ENCODE measurements around the gene RPS29. TPM values are rescaled to one million over a fixed set of nuclear protein-coding genes. Genes with fewer than 3 reads are reported as not detected.
A peak's percentile ranks its signal among the peaks of the same experiment; 100 is the strongest.

The RPS29 gene
- total and polyA plus RNA-seq, 9 of the 15 experiments (the other 6 are each of a cell fraction or from before 2014, with no cell fraction given), result 1,545 to 5,012 (median 2,448) TPM

DNA sequence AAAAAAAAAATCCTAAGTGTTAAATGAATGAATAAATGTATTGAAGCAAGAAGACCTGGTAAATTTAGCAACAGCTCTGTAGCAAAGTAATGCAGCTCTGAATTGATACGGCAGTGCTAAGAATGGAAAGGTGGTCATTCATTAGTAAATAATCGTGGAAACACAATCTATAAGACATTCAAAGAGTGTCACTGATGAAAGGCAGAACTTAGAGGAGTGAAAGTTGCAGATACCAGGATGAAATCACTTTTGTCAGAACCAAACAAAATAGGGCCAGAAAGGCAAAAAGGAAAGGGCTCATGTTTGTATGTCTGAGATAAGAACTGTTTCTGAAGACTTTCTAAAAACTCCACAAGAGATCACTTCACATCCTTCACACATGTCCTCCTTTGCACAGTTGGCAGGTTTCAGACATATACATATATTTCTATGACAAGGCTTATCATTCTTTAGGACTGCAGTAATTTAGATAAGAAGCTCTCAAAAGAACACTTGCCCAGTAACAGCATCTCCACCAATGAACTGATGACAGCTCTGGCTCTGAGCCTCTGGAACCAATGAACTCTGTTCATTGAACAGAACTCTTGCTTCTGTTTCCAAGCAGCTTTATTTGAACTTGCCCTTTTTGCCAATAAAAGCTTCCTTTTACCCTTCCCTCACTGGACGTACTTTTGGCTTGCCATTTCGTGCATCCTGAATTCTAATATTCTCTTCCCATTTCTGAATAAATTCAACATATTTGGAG is 8.3 kb upstream of the RPS29 start (continued):
- no peak for TF ChIP-seq KDM4B (IDR thresholded peaks at IDR 0.05; ENCODE audit: borderline replicate concordance in 2 of 2, low read depth in 1 of 2)
- TF ChIP-seq SLC30A9 (CRISPR knock-in tag; IDR thresholded peaks at IDR 0.05), result no peak
- peak; percentile 84 for TF ChIP-seq DPF2 (IDR thresholded peaks at IDR 0.05)
- TF ChIP-seq TBP (optimal IDR thresholded peaks at IDR 0.05; ENCODE audit: low read depth, low read length), result no peak
- no peak for TF ChIP-seq TCFL5 (CRISPR knock-in tag; conservative IDR thresholded peaks at IDR 0.05)
- TF ChIP-seq CSDE1 (IDR thresholded peaks at IDR 0.05), result no peak
- TF ChIP-seq POLR2B (IDR thresholded peaks at IDR 0.05; ENCODE audit: low read depth, partially characterized antibody), result no peak
- no peak for TF ChIP-seq POLR2A (conservative IDR thresholded peaks at IDR 0.05)
- TF ChIP-seq PTRF (tag; IDR thresholded peaks at IDR 0.05), result no peak
- TF ChIP-seq CCNT2 (IDR thresholded peaks at IDR 0.05; ENCODE audit: borderline replicate concordance, extremely low read depth, insufficient read length, low read depth, low read length), result no peak
- TF ChIP-seq, protein P1, sequence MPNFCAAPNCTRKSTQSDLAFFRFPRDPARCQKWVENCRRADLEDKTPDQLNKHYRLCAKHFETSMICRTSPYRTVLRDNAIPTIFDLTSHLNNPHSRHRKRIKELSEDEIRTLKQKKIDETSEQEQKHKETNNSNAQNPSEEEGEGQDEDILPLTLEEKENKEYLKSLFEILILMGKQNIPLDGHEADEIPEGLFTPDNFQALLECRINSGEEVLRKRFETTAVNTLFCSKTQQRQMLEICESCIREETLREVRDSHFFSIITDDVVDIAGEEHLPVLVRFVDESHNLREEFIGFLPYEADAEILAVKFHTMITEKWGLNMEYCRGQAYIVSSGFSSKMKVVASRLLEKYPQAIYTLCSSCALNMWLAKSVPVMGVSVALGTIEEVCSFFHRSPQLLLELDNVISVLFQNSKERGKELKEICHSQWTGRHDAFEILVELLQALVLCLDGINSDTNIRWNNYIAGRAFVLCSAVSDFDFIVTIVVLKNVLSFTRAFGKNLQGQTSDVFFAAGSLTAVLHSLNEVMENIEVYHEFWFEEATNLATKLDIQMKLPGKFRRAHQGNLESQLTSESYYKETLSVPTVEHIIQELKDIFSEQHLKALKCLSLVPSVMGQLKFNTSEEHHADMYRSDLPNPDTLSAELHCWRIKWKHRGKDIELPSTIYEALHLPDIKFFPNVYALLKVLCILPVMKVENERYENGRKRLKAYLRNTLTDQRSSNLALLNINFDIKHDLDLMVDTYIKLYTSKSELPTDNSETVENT (CRISPR knock-in tag; IDR thresholded peaks at IDR 0.05), result no peak
- TF ChIP-seq SIN3A (IDR thresholded peaks at IDR 0.05; ENCODE audit: borderline replicate concordance in 2 of 2, control insufficient read depth in 1 of 2, low read depth in 2 of 2, low read length in 2 of 2), result no peak
- TF ChIP-seq, protein P2, sequence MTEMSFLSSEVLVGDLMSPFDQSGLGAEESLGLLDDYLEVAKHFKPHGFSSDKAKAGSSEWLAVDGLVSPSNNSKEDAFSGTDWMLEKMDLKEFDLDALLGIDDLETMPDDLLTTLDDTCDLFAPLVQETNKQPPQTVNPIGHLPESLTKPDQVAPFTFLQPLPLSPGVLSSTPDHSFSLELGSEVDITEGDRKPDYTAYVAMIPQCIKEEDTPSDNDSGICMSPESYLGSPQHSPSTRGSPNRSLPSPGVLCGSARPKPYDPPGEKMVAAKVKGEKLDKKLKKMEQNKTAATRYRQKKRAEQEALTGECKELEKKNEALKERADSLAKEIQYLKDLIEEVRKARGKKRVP (CRISPR knock-in tag; IDR thresholded peaks at IDR 0.05), result no peak
- TF ChIP-seq, protein P3, sequence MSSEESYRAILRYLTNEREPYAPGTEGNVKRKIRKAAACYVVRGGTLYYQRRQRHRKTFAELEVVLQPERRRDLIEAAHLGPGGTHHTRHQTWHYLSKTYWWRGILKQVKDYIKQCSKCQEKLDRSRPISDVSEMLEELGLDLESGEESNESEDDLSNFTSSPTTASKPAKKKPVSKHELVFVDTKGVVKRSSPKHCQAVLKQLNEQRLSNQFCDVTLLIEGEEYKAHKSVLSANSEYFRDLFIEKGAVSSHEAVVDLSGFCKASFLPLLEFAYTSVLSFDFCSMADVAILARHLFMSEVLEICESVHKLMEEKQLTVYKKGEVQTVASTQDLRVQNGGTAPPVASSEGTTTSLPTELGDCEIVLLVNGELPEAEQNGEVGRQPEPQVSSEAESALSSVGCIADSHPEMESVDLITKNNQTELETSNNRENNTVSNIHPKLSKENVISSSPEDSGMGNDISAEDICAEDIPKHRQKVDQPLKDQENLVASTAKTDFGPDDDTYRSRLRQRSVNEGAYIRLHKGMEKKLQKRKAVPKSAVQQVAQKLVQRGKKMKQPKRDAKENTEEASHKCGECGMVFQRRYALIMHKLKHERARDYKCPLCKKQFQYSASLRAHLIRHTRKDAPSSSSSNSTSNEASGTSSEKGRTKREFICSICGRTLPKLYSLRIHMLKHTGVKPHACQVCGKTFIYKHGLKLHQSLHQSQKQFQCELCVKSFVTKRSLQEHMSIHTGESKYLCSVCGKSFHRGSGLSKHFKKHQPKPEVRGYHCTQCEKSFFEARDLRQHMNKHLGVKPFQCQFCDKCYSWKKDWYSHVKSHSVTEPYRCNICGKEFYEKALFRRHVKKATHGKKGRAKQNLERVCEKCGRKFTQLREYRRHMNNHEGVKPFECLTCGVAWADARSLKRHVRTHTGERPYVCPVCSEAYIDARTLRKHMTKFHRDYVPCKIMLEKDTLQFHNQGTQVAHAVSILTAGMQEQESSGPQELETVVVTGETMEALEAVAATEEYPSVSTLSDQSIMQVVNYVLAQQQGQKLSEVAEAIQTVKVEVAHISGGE (CRISPR knock-in tag; IDR thresholded peaks at IDR 0.05), result 0 out of 6 replicates have a peak, but pooled peaks of 1 of the 3 experiments have one; percentile 37
